ENCODE results near the gene PPIA. TPM values are rescaled to one million over a fixed set of nuclear protein-coding genes. Genes with fewer than 3 reads are reported as not detected.

PPIA gene
- total RNA-seq, 3 donors from 2014 or later (not counting 1 experiment from before 2014, with no cell fraction given), result 701 to 727 (median 718) TPM

DNA sequence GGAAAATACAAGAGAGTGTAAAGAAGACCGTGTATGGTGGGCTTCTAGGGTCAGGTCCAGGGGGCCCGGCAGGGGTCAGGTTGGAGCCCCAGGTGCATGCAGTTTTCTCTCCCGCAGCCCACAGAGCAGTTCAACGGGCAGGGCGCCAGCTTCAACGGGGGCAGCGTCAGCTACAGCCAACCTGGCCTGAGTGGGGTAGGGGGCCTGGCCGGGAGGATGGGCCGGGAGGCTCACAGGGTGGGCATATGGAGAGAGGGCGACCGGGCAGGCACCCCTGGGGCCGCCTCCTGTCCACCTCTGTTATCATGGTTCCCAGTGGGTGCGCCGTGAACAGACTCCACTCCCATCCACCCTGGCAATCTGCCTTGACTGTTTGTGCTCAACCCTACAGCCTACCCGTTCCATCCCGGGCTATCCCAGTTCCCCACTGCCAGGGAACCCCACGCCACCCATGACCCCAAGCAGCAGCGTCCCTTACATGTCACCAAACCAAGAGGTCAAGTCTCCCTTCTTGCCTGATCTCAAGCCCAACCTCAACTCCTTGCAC is 36.4 kb upstream of the PPIA start:
- TF ChIP-seq, protein P1, sequence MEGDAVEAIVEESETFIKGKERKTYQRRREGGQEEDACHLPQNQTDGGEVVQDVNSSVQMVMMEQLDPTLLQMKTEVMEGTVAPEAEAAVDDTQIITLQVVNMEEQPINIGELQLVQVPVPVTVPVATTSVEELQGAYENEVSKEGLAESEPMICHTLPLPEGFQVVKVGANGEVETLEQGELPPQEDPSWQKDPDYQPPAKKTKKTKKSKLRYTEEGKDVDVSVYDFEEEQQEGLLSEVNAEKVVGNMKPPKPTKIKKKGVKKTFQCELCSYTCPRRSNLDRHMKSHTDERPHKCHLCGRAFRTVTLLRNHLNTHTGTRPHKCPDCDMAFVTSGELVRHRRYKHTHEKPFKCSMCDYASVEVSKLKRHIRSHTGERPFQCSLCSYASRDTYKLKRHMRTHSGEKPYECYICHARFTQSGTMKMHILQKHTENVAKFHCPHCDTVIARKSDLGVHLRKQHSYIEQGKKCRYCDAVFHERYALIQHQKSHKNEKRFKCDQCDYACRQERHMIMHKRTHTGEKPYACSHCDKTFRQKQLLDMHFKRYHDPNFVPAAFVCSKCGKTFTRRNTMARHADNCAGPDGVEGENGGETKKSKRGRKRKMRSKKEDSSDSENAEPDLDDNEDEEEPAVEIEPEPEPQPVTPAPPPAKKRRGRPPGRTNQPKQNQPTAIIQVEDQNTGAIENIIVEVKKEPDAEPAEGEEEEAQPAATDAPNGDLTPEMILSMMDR (IDR thresholded peaks at IDR 0.05), result no peak

DNA sequence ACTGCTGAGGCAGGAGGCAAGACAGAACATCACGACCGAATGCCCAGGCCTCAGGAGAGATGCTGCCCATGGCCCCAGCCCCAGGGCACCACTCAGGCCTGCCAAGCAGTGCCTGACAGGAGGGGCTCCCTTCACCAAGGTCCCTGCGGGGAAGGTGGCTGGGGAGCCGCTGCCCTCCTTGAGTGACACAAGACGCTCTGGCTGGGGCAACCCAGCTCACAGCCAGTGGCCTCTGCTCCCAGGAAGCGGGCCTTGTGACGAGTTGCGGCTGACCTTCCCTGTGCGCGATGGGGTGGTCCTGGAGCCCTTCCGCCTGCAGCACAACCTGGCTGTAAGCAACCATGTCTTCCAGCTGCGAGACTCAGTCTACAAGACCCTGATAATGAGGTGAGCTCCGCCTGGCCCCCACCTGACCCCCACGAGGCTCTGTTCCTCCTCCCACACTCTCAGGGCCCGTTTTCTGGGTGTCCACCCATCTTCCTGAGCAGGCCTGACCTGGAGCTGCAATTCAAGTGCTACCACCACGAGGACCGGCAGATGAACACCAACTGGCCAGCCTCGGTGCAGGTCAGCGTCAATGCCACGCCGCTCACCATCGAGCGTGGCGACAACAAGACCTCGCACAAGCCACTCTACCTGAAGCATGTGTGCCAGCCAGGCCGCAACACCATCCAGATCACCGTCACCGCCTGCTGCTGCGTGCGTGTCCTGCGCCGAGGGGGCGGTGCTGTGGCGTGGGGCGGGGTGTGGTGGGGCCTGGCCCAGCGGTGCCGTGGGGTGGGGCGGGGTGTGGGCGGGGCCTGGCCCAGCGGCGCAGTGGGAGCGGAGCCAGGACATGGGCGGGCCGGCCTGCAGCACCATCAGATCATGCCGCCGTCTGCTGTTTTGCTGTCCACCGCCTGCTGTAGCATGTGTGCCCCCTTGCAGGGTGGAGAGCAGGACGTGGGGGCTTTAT is 35.0 kb upstream of the PPIA start:
- WGBS (ENCODE audit: insufficient coverage), result 98% methylated on average over 48 of the region's 48 CpGs
- DNase-seq, result no peak
- TF ChIP-seq, protein P1 (IDR thresholded peaks at IDR 0.05), result no peak
- no peak for ATAC-seq
- peaks cover 87% of the 10 kb centered on the region for H3K36me3 ChIP-seq (ENCODE audit: control insufficient read depth, insufficient read depth, low read length)
- no peak overlapping the region for H3K4me3 Mint-ChIP-seq
- no peaks in the 10 kb centered on the region for H3K27me3 ChIP-seq (ENCODE audit: control insufficient read depth, insufficient read depth, low read length)
- no peak overlapping the region for H3K4me3 ChIP-seq (ENCODE audit: low read length)
- intact Hi-C loops (cut with micrococcal nuclease), result no loop called here
- no peaks in the 10 kb centered on the region for H3K27me3 Mint-ChIP-seq (ENCODE audit: low read depth in 2 of 2)
- no peak overlapping the region for H3K27ac Mint-ChIP-seq
- no peak overlapping the region for H3K27ac ChIP-seq (ENCODE audit: low read length)
- no peaks in the 10 kb centered on the region for H3K9me3 Mint-ChIP-seq
- H3K9me3 ChIP-seq (ENCODE audit: control insufficient read depth, insufficient read depth, low read length), result no peaks in the 10 kb centered on the region
- no peaks in the 10 kb centered on the region for H3K36me3 Mint-ChIP-seq
- H3K4me1 ChIP-seq (ENCODE audit: control insufficient read depth, insufficient read depth, low read length), result no peaks in the 10 kb centered on the region
- H3K4me1 Mint-ChIP-seq, result peaks cover 0 to under 1% of the 10 kb centered on the region in 2 donors

More for the DNA sequence above, 36.4 kb upstream of the PPIA start:
- Histone ChIP-seq H3K27ac (ENCODE audit: low read length) (no peak overlapping the region), H3K36me3 (ENCODE audit: control insufficient read depth, insufficient read depth, low read length) (peaks cover 79% of the 10 kb centered on the region), H3K4me1 (ENCODE audit: control insufficient read depth, insufficient read depth, low read length) (peaks cover 12% of the 10 kb centered on the region), H3K4me3 (ENCODE audit: low read length) (no peak overlapping the region), H3K9me3 (ENCODE audit: control insufficient read depth, insufficient read depth, low read length) (no peaks in the 10 kb centered on the region), H3K27me3 (ENCODE audit: control insufficient read depth, insufficient read depth, low read length) (no peaks in the 10 kb centered on the region)
- ATAC-seq (no peak), DNase-seq (no peak)
- 97% methylated on average over 18 of the region's 18 CpGs for WGBS (ENCODE audit: insufficient coverage)
- no peak overlapping the region for H3K27ac Mint-ChIP-seq
- no peaks in the 10 kb centered on the region for H3K9me3 Mint-ChIP-seq
- H3K36me3 Mint-ChIP-seq, result no peaks in the 10 kb centered on the region
- no peak overlapping the region for H3K4me3 Mint-ChIP-seq
- intact Hi-C loops (cut with micrococcal nuclease), result no loop called here
- no peaks in the 10 kb centered on the region for H3K27me3 Mint-ChIP-seq (ENCODE audit: low read depth in 2 of 2)
- peaks cover 0 to 8% of the 10 kb centered on the region in 2 donors for H3K4me1 Mint-ChIP-seq

DNA sequence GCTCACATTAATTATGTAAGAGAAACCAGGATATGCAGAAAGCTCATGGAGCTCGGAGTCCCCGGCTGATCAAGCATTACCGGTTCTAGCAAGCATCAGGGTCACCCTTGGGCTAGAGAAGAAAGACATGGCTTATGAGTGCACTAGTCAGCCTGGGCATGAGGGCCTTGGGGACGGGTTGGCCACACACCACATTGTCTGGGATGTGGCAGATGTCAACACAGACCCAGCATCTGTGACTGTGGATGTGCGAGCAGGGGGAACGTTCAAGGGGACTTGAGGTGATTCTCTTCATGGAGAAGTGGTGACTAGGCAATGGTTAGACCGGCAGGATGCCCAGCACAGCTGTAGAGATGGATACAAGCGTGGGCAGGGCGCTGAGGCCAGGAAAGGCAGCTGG is 34.2 kb upstream of the PPIA start:
- 95% methylated on average over 9 of the region's 9 CpGs for WGBS (ENCODE audit: insufficient coverage)
- H3K27ac Mint-ChIP-seq, result no peak overlapping the region
- no peaks in the 10 kb centered on the region for H3K4me1 Mint-ChIP-seq
- H3K4me3 Mint-ChIP-seq, result no peak overlapping the region
- H3K9me3 ChIP-seq (ENCODE audit: control insufficient read depth, insufficient read depth, low read length), result no peaks in the 10 kb centered on the region
- ATAC-seq, result no peak
- no peak for DNase-seq
- no peaks in the 10 kb centered on the region for H3K27me3 Mint-ChIP-seq (ENCODE audit: low read depth in 2 of 2)
- H3K36me3 ChIP-seq (ENCODE audit: control insufficient read depth, insufficient read depth, low read length), result peaks cover 87% of the 10 kb centered on the region
- peaks cover 3% of the 10 kb centered on the region for H3K4me1 ChIP-seq (ENCODE audit: control insufficient read depth, insufficient read depth, low read length)
- H3K27ac ChIP-seq (ENCODE audit: low read length), result no peak overlapping the region
- H3K27me3 ChIP-seq (ENCODE audit: control insufficient read depth, insufficient read depth, low read length), result no peaks in the 10 kb centered on the region
- intact Hi-C loops (cut with micrococcal nuclease), result no loop called here
- TF ChIP-seq, protein P1 (IDR thresholded peaks at IDR 0.05), result no peak
- no peaks in the 10 kb centered on the region for H3K9me3 Mint-ChIP-seq
- no peaks in the 10 kb centered on the region for H3K36me3 Mint-ChIP-seq
- no peak overlapping the region for H3K4me3 ChIP-seq (ENCODE audit: low read length)

Data from natural killer cell (primary cell).